Effector CD8-positive, alpha-beta T cell (primary cell): ENCODE data around the gene LIPG.
"Not testable (repeated sequence)": the region's sequence is repeated elsewhere in the genome, so short reads cannot be mapped to it uniquely, and the experiment has no call there.

Experiments
- DNase-seq: peaks from one replicate; lab custom pipeline; 2025; lab: John Stamatoyannopoulos, UW
- total RNA-seq, 4 experiments: gene quantifications; one replicate each; lab custom pipeline; 2026; lab: John Stamatoyannopoulos, UW

LIPG gene
- total RNA-seq, result 0 to 0.29 (median 0.13) reads per million in 4 experiments

DNA sequence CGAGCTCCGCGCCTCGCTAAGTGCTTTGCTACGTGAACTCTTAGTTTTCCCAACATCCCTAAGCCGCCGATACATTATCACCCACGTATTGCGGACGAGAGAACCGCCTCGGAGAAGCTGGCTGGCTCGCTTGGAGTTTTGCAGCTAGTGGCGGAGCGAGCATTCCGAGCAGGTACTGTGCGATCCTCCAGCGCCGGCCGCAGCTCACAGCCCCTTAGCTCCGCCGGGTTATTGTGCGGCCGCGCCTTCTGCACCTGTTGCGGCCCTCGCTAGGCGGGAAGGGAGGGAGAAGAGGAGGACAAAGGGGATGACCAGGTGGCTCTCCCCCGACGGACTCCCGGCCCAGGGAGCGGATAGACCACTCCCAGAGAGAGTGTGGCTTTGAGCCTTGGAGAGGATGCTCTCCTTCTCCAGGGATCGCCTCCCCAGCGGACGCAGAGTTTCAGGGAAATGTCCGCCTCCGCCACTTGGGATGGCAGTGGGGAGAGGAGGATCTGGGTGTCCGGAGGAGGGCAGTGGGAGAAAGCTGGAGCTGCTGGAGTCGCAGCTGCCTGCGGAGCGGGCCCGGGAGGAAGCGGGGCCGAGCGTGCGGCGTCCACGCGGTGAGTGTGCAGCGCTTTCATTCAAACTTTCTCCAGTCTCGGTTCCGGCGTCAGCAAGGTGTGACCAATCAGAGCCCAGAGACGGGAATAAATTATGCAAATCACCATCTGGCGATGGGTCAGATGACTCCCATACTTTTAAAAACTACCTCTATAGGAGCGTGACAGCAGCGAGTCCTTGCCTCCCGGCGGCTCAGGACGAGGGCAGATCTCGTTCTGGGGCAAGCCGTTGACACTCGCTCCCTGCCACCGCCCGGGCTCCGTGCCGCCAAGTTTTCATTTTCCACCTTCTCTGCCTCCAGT lies at the start of gene LIPG:
TSS of gene LIPG (plus strand) at position 769 of the 905 bp plus-strand sequence. CDS start 252 bp downstream, outside the sequence.
- DNase-seq, result no peak

- not testable (repeated sequence) for DNase-seq
Observed at GRCh38 chr18:49512876-49513275, 49.0 kb upstream of the LIPG start.

GRCh38 chr18:49514577-49514976 lies 47.3 kb upstream of the LIPG start:
- DNase-seq, result no peak

GRCh38 chr18:49515003-49515402 lies 46.9 kb upstream of the LIPG start:
- not testable (repeated sequence) for DNase-seq

- no peak for DNase-seq
Observed at GRCh38 chr18:49515516-49515915, 46.3 kb upstream of the LIPG start.

GRCh38 chr18:49517483-49517882 lies 44.4 kb upstream of the LIPG start:
- no peak for DNase-seq

DNA sequence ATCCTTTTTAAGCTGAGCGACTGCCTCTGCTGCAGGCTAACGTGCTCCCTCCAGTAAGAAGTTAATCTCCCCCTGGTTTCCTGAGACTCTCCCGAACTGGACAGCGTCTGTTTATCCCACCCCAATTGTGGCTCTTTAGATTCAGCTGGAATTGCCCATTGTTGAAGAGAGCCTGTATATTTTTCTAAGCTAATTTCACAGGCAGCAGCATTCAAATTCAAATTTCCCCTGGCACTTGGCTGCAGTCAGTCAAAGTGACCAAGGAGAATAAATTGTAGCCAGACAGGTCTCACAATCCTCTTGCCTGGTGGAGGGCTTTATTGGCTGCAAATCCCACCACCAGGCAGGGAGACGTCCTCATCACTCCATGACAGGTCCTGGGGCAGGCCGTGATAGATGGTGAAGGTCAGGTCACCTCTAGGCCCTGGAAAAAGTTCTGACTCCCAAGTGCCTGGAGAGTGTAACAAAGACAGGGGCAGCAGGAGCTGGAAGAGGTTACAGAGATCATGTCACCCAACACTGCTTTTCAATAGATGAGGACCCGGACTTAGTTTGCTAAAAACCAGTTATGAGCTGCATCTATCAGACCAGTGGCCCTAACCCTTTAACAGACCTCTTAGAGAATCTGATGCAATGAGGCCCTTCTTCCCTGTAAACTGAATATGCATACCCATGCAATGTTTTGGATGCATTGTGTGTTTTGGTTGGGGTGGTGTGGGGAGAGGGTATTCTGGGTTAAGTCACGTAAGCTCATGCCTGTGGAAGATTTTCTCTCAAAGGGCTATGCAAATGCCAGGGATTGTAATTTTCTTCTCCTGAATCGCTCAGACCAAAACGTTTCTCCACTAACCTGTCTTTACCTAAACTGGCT lies 42.5 kb upstream of the LIPG start:
- no peak for DNase-seq

DNA sequence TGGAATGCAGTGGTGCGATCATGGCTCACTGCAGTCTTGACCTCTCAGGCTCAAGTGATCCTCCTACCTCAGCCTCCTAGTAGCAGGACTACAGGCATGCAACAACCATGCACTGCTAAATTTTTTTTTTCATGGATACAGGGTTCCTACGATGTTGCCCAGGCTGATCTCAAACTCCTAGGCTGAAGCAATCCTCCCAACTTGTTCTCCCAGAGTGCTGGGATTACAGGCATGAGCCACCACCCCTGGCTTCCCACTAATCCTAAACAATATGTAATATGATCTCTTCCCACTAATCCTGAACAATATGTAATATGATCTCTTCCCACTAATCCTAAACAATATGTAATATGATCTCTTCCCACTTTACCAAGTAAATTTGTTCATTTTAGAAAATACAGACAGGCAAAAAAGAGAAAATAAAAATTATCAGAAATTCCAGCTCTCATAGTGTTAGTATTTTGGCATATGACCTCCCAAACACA lies 41.2 kb upstream of the LIPG start:
- DNase-seq, result no peak

- no peak for DNase-seq
Observed at GRCh38 chr18:49521216-49521835, 40.5 kb upstream of the LIPG start.

- DNase-seq, result not testable (repeated sequence)
Observed at GRCh38 chr18:49523580-49524093, 38.2 kb upstream of the LIPG start.

DNA sequence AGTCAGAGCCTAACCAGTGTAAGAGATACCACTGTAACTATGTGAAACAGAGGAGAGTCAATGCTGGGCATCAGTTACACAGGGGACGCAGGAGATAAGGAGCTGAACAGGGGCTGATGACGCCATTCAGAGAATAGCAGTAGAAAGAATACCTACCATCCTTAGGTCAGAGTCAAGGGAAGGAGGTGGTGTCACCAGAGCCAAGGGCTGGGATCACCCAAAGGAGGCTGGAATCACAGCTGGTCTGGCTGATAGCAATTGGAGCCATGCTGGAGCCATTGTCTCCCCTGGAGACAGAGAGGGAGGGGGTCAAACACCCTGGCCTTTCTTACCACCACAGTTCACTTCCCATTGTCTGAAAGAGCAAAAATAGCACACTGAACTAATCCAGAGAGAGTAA lies 37.5 kb upstream of the LIPG start:
- no peak for DNase-seq

GRCh38 chr18:49524951-49525350 lies 36.9 kb upstream of the LIPG start:
- DNase-seq, result no peak

DNA sequence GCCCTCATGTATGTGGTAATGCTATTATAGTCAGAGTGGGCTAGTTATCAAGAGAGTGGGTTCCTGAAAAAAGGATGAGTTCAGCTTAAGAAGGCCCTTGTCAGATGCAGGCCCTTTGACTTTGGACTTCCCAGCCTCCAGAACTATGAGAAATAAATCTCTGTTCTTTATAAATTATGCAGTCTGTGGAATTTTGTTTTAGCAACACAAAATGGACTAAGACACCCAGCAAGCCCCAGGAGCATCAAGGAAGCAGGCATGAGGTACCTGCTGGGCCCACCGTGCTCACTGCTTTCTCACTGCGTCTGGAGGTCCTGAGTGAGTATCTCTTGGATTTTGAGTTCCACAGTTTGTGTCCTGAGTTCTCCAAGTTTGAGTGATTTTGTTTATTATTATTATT lies 35.9 kb upstream of the LIPG start:
- DNase-seq, result no peak

- no peak for DNase-seq
Observed at GRCh38 chr18:49527631-49528327, 34.1 kb upstream of the LIPG start.

- no peak for DNase-seq
Observed at GRCh38 chr18:49529596-49529995, 32.3 kb upstream of the LIPG start.

DNA sequence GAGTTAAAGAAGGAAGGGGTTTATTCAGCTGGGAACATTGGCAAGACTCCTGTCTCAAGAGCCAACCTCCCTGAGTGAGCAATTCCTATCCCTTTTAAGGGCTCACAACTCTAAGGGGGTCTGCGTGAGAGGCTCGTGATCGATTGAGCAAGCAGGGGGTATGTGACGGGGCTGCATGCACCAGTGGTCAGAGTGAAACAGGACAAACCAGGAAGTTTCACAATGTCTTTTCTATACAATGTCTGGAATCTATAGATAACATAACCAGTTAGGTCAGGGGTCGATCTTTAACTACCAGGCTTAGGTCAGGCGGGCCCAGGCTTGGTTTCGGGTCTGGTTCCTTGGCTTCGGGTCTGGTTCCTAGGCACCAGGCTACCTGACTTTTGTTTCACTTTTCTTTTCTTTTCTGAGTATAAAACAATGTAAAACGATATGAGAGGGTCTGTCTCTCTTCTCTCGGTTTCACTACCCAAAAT lies 30.1 kb upstream of the LIPG start:
- DNase-seq, result no peak

DNA sequence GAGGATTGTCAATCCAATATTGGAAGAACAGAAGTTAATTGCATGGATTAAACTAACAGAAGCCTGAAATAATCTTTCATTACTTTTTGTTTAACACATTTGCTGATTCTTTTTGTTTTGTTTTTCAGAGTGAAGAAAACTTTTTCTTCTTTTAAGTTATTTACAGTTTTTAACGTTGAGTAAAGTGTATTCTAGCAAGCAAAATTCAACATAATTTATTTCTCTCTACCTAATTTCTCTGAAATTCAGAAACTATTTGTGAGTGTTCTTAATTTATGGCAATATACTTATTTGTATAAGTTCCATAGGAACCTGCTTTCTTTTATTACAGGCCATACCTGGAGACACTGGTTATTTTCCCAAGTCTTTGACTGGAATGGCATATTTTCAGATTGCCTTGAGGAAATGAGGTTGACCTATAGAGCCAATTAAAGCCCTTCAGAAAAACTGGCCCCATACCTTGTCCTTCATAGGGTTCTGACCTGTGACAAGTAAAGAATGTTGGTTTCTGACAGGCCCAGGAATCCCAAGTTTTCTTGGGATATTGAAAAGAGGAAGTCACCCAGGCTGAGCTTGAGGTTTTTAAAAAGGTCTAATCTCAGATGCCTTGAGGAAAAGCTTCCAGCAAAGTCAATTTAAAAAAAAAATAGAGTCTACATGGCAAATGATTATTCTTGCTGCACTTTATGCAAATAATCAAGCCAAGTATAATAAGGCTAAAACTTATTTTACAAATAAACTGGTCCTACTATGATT lies 26.8 kb upstream of the LIPG start:
- DNase-seq, result no peak

DNA sequence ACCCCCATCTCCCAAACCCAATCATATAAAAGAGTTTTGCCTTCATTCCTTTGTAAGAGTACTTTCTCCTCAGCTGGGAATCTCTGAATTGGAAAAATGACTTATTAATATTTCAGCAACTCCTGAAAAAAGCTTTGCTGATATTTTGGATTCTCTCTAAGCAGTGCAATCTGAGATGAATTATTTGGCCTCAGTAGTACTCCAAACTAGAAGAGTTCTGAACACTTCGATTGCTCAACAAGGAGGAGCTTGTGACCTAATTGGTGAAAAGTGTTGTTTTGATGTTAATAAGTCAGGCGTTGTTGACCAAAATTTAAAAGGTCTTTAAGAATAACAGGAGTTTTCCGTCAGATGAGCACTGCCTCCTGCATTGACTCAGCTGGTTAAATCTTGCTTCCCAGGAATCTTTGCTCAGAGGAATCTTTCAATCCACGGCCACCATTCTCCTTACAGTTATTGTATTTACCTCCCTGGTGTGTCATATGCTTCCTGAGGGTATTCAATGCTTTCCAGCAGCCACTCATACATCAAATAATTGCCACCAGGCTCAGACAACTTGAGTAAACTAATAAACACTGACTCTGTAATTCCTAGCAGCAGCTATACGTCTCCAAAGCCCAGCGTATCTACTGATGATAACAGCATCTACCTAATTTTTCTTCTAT lies 24.5 kb upstream of the LIPG start:
- DNase-seq, result no peak

DNA sequence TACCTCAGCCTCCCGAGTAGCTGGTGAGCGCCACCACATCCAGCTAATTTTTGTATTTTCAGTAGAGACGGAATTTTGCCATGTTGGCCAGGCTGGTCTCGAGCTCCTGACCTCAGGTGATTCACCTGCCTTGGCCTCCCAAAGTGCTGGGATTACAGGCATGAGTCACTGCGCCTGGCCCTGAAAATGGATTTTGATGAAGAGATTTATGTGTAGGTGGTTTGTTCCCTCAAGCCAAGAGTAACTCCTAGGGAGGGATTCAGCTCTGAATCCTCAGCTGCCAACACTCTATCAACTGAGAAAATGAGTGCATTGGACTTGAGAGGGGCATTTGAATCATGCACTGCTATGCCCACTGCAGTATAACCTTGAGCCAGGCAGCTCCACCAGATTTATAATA lies 17.5 kb upstream of the LIPG start:
- DNase-seq, result no peak

DNA sequence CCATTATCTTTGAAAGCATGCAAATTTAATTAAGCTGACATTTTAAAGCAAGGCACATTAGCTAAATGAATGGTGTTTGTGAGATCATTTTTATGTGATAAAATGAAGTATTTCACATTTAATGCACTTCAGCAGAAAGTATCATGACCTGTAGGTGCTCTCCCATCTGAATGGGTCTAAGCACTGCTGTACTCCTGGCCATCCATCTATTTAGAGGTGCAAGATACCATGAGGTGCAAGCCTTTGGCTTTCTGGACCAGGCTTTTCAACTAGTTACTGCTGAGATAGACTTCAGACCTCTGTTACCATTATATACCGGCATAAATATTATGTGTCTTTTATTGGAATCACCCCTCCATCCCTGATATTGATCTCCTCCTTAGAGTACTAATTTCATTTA lies 15.6 kb upstream of the LIPG start:
- DNase-seq, result no peak
